ENCODE data around the gene UMPS.
"Not testable (repeated sequence)": the region's sequence is repeated elsewhere in the genome, so short reads cannot be mapped to it uniquely, and the experiment has no call there.

UMPS gene

GRCh38 chr3:124730129-124730940, at the start of gene UMPS:
TSS of gene UMPS (plus strand) at chr3:124730452. CDS start at chr3:124730472, 20 bp downstream.
- DNase-seq = peak; percentile 89

DNA sequence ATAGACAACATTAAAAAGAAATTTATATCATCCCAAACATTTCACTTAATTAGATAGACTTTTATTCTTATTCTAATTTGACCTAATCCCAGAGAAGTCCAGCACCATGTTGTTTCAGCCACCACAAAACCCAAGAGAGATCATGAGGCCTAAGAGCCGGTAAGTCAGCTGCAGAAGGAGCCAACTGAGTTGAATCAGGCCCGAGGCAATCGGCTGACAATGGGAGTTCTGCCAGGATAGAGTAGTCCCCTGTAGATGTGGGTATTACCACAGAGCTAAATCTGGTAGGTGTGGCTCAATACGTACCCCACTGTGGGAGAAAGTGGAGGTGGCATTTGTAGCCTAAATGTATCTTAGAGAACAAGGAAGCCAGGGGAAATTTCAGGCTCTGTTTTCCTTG, 49.7 kb upstream of the UMPS start:
- no peak for DNase-seq

DNA sequence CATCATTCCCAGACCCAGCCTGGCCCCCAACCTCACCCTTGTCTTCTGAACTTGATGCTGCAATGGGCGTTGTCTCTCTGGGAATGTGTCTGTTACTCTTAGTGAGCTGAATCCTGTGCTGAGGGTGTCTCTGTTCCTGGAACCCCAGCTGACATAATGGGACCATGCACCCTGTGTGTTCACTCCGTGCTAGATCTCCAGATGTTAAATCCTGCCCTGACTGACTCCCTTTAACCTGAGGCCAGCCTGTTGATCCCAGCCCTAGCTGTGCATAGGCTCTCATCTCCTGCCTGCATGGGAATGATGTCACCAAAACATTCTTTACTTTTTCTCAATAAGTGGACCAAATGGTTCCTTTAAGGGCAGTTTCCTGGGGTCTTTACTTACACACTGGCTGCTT, 48.0 kb upstream of the UMPS start:
- DNase-seq = no peak

DNA sequence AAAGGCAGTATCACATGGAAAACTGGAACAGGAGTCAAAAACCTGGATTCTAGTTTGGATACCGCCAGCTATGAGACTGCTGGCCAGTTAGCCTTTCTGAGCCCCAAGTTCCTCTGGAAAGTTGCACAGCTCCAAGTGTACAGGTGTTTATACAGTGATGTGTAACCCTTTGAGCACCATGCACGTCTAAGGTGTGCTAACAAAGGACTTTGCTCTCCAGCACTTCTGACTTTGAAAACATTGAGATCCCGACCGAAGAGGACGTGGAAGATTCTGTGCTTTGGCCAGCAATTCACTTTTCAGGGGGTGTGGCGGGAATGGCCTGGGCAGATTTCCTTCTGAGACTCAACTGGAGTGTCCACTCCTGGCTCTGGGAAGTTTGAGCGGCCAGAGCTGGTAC, 45.8 kb upstream of the UMPS start:
- no peak for DNase-seq

- no peak for DNase-seq
Observed at GRCh38 chr3:124685067-124685466, 45.2 kb upstream of the UMPS start.

- no peak for DNase-seq
Observed at GRCh38 chr3:124685481-124685880, 44.8 kb upstream of the UMPS start.

DNA sequence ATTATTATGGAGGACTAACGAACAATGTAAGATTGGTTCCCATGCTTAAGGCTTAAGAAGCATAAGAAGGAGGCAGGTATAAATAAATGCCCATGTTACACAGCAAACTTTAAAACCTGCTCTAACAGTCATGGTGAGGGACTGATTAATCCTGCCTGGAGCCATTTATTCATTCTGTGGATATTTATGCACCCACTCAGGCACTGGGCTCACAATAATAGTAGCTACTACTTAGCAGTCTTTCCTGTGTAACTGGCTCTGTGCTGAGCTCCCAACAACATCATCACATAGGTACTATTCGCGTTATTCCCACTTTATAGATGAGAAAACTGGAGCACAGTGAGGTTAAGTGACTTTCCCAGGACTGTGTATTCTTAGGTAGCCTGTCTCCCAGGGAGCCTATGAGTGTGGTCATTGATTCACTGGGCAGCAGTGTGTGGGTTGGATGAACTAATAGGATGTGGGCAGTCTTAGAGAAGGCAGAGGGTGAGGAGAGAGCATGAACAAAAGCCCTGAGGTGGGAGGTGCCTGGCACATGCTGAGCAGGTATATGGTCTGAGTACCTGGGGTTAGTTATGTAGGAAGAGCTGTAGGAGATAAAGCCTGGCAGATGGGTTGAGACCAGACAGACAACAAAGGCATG, 44.1 kb upstream of the UMPS start:
- DNase-seq = no peak

DNA sequence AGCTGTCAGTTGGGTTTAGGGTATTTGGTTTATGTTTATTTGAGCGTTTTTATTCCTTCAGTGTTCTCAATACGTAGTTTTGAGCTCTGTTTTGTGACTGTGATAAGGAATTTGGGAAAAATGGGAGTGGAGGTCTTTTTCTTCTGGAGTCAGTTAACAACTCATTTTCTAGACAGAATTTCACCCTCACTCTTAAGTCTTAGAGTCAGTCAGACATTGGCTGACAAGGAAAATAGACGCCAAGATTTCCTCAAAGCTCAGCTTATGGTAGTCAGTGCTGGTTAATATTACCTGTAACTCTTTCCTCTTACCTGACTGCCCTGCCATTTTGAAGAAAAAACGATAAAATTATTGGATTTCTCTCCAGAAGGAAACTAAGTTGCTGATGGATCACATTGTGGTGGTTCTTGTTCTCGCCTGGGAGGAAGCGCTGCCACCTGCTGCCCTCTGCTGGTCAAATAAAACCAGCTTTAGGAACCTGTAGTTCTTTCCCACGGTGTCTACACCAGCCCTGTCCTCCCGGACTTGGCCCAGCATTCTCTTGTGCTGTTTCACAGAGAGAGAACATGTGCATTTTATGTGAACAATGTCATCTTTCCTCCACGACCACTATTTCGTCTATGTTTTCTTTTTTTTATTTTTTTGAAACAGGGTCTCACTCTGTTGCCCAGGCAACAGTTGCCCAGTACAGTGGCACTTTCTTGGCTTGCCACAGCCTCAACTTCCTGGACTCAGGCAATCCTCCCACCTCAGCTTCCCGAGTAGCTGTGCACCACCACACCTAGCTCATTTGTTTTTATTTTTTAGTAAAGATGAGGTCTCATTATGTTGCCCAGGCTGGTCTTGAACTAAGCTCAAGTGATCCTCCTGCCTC, 41.4 kb upstream of the UMPS start:
- DNase-seq = peak; percentile 56

DNA sequence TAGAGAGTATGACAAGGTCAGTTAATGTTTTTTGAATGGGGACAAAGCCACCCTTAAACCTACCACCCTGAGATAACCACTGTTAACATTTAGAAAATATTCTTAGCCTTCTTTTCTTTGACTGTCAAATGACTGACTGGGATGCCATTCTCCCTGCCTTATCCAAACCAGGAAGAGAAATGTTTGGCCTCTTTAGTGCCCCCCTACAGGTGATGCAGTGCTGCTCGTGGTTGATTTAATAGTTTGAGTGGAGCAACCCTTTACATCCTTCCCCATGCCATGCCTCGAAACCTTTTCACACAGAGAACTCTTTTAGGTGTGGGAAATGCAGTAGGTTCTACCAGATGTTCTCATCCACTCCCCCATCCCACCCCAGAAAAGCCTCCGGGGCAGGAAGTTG, 38.7 kb upstream of the UMPS start:
- no peak for DNase-seq

DNA sequence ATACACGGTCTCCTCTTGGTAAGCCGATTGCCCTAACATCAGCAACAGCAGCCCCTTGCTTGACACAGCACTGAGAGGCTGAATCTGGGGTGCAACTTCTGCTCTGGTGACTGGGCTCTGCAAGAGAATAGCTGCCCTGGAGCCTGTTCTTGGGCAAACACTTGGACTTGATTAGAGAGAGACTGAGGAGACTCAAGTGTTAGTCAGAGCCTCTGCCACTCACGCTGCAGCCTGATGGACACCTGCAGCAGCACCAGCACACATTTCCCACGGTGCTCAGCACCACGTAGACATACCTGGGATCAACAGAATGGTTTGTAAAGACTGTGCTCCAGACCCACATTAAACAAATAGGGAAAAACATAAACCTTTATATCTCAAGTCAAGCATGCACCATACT, 35.8 kb upstream of the UMPS start:
- DNase-seq = no peak

GRCh38 chr3:124695369-124695768, 34.9 kb upstream of the UMPS start:
- DNase-seq = no peak

- DNase-seq = no peak
Observed at GRCh38 chr3:124696006-124696405, 34.2 kb upstream of the UMPS start.

DNA sequence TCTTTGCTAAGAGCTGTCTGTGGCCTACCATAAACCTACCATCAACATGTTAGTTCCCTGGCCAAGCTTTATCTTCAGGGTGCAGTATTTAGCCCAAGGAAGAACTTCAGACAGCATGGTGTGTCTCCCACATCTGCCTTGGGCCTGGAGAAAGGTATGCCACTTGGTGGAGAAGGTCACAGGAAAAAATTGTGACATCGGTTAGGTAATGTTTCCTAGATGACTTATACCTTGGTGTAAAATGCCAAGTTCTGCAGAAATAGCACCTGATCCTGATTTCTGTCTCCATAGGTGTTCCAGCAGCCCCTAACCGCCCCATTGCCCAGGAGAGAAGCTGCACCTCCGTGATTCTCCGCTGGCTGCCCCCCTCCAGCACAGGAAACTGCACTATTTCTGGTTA, 33.0 kb upstream of the UMPS start:
- DNase-seq = no peak

DNA sequence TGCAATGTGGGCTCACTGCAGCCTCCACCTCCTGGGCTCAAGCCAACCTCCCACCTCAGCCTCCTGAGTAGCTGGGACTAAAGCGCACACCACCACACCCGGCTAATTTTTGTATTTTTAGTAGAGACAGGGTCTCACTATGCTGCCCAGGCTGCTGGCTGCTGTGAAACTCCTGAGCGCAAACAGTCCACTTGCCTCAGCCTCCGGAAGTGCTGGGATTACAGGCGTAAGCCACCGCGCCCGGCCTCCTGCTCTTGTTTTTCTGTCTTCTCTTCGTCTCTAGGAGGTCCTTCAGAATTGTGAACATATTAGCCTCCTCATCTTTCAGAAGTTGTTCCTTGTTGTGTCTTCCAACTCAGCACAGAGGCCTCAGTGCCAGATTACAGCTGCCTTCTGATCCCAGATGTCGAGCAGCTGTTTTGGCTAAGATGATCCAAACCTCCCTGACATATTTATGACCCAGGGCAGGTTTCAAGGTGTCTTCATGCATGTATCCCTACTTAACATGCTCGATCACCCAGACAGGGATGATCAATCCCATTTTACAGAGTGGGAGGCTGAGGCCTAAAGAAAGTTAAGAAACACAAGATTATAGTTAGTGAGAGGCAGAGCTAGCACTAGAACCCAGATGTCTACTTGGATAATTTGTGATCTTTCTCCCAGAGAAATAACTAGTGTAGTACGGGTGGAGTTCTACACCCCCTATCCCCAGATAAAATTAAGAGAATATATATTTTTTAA, 32.1 kb upstream of the UMPS start:
- DNase-seq = no peak

- no peak for DNase-seq
Observed at GRCh38 chr3:124699051-124699450, 31.2 kb upstream of the UMPS start.

- no peak for DNase-seq
Observed at GRCh38 chr3:124699686-124700396, 30.4 kb upstream of the UMPS start.

DNA sequence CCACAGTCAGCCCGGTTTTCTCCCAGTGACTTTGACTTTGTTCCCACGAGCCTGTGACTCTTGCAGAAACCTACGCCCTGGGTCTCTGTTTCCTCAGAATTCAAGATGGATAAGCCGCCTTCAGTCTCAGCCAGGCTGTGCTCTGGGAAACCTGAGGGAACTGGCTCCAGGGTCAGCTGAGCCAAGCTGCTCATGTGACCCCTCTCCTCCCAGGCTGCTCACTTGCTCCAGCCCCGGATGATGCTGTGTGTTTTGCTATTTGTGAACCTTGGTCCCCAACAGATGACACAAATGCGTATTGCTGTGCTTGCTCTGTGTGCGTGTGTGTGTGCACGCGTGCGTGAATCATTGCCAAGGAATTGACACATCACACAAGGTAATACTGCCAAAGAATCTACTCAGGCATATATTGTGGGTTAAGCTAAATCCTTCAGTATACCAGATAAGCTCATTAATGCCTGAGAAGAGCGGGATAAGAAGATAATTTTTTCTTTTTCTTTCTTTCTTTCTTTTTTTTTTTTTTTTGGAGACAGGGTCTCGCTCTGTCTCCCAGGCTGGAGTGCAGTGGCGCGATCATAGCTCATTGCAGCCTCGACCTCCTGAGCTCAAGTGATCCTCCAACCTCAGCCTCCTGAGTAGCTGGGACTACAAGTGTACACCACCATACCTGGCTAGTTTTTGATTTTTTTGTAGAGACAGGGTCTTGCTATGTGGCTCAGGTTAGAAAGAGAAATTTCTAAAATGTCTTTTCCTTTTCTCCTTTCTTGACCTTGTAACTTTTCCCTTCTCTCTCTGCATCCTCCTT, 29.2 kb upstream of the UMPS start:
- no peak for DNase-seq

DNA sequence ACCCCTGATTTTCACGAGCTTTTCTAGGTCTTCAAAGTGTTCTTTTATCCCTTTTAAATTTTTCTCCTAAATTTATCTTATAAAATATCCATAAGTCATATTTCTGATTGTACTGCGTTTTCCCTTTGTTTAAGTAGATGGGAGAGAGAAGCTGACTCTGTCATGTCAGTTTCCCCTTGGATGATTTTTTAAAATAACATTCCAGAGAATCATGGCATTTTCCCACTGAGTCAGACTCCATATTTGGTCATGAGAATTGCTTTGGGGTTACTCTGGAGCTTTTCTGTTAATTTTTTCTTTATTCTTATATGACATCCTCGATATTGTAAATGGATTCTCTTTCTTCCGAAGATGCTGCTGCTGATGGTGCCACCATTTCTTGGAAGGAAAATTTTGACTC, 28.6 kb upstream of the UMPS start:
- DNase-seq = no peak

DNA sequence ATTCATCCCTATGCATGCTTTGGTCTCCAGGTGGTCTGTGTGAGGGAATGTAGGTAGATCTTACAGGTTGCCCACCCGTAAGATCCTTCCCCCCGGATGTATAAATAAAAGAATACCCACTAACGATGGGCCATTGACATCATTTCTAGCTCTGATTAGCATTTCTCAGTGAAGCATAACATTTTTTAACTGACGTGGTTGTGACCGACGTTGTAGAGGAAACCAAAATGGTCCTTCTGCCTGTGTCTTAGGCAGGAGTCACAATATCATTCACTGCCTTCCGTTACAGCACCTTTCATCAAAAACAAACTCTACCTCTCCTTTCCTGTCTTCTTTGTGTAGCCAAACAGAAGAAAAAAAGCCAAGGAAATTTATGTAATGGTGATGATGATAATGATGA, 27.3 kb upstream of the UMPS start:
- DNase-seq = no peak

- no peak for DNase-seq
Observed at GRCh38 chr3:124705552-124705951, 24.7 kb upstream of the UMPS start.

DNA sequence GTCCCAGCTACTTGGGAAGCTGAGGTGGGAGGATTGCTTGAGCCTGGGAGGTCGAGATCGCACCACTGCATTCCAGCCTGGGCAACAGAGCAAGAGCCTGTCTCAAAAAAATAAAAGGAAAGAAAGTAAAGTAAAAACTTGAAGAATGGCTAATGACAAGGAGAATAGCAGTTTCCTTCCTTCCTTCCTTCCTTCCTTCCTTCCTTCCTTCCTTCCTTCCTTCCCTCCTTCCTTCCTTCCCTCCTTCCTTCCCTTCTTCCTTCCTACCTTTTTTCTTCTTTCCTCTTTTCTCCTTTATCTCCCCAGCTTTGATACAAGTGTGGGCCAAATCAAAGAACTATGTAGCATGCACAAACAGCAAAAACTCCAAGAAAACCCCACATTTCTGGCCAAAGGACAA, 23.0 kb upstream of the UMPS start:
- not testable (repeated sequence) for DNase-seq
